T-helper 17 cell (primary cell): ENCODE data around the gene SSU72. TPM values are rescaled to one million over a fixed set of nuclear protein-coding genes. Genes with fewer than 3 reads are reported as not detected.
"Not testable (repeated sequence)": the region's sequence is repeated elsewhere in the genome, so short reads cannot be mapped to it uniquely, and the experiment has no call there.

Experiments used
- ATAC-seq: fragments of 150-1000 bp; cut with Tn5 transposase; 2 replicates; pipeline ENCODE4 v1.10.0; 2021; ENCODE audit warnings: mild to moderate bottlenecking, moderate library complexity
- DNase-seq, 3 donors: peaks; one replicate each; pipeline versions ENCODE4 v3.0.0 to v3.0.0-alpha.2; 2020 to 2021
- H3K9me3 ChIP-seq: one replicate; pipeline ENCODE4 v1.7.0; 2013; ENCODE audit warnings: low read length, mild to moderate bottlenecking; ENCODE audit not compliant: control insufficient read depth, poor library complexity, severe bottlenecking
- H3K27ac Mint-ChIP-seq: one replicate; pipeline ENCODE4 v1.8.0; 2022; ENCODE audit warnings: mild to moderate bottlenecking, moderate library complexity, mixed read lengths
- H3K27me3 Mint-ChIP-seq: one replicate; pipeline ENCODE4 v1.8.0; 2022; ENCODE audit warnings: mixed read lengths
- H3K36me3 Mint-ChIP-seq: one replicate; pipeline ENCODE4 v1.8.0; 2022; ENCODE audit warnings: low read depth, mixed read lengths
- H3K4me1 Mint-ChIP-seq: one replicate; pipeline ENCODE4 v1.8.0; 2022; ENCODE audit warnings: mild to moderate bottlenecking, mixed read lengths
- H3K4me3 Mint-ChIP-seq: one replicate; pipeline ENCODE4 v1.8.0; 2022; ENCODE audit warnings: mild to moderate bottlenecking, moderate library complexity, mixed read lengths
- total RNA-seq, 4 donors: library from RNA in 2 of 4; stranded (reverse) in 2 of 4; gene quantifications; one replicate each; pipeline ENCODE4 v1.2.3 and lab custom pipeline; 2022 to 2026

Gene SSU72
- total RNA-seq, 2 donors from 2014 or later, result 99.3 to 103 TPM

DNA sequence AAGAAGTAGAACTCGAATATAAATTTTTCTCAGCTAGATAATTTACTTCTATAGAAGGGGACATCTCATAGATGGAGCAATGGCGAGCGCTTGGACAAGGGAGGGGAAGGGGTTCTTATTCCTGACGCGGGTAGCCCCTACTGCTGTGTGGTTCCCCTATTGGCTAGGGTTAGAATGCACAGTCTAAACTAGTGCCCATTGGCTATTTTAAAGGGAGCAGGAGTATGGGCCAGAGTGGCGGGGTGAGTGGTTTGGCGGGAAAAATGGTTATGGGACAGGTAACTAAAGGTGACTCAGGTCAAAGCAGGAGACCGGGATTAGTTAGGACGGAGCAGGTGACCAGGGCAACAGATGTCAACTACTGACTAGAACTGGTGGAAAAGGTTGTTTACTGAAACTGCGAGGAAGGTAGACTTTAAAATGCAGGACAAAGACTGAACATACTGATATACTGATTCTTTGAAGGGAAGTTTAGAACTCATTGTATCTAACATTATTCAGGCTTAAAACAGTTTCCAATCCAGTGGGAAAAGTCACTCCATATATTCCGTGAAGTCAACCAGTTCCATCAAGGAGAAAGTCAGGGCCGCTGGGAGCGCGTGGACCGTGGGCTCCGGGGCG lies 63.6 kb downstream of the SSU72 start:
- H3K27me3 Mint-ChIP-seq, result no peaks in the 10 kb centered on the region
- H3K4me1 Mint-ChIP-seq, result peaks cover 9% of the 10 kb centered on the region
- peak overlapping the region; percentile 95 for H3K4me3 Mint-ChIP-seq
- H3K27ac Mint-ChIP-seq, result peak overlapping the region; percentile 95
- DNase-seq (no peak), ATAC-seq (no peak)
- H3K36me3 Mint-ChIP-seq, result peaks cover 3% of the 10 kb centered on the region
- no peaks in the 10 kb centered on the region for H3K9me3 ChIP-seq

DNA sequence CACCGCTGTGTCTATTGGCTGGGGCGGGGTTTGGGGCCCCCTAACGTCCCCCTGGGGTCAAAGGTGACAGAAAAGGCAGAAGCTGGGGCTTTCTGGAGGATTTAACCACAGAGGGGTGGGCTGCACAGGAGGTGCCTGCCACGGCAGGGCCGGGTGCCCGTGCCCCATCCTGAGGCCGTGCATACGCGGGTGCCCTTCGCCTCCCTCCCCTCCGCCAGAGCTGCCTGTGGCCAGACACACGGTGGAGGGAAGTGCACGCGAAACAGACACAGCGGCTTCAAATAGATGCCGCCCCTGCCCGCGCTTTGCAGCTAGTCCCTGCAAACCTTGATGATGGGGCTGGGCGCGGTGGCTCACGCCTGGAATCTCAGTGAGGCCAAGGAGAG lies 65.2 kb downstream of the SSU72 start:
- H3K4me1 Mint-ChIP-seq, result peaks cover 19% of the 10 kb centered on the region
- not testable (repeated sequence) for H3K9me3 ChIP-seq, ATAC-seq, H3K27me3 Mint-ChIP-seq, H3K4me3 Mint-ChIP-seq, DNase-seq, H3K36me3 Mint-ChIP-seq, H3K27ac Mint-ChIP-seq

DNA sequence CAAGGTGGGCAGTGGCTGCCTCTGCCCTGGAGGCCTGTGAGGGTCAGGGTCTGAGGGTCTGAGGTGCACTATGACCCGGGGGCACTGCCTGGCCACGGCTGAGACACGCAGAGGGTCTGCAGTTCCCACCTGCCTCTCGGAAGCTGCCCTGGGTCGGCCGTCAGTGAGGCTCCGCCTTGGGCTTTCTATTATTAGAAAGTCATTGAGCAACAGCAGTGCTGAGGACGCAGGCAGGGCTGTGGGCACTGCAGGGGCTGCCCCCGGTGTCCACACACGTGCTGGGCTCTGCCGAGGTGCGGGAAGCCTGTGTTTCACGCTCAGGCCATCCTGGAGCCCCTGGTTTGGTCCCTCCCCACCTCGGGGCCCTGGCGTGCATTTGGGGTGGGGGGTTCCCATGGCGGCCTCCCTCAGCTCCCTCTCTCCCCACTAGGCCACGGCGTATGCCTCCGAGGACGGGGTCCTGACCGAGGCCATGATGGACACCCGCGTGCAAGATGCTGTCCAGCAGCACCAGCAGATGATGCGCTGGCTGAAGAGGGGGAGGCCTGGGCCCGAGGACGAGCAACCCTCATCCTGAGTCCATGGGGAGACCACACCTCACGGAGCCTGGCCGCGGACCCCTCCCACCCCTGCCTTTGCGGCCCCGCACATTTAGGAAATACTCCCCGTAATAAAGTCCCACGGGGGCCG lies 65.7 kb downstream of the SSU72 start:
- peaks cover 19% of the 10 kb centered on the region for H3K4me1 Mint-ChIP-seq
- H3K27me3 Mint-ChIP-seq, H3K27ac Mint-ChIP-seq, H3K4me3 Mint-ChIP-seq, DNase-seq, ATAC-seq, H3K36me3 Mint-ChIP-seq, H3K9me3 ChIP-seq: not testable (repeated sequence)

DNA sequence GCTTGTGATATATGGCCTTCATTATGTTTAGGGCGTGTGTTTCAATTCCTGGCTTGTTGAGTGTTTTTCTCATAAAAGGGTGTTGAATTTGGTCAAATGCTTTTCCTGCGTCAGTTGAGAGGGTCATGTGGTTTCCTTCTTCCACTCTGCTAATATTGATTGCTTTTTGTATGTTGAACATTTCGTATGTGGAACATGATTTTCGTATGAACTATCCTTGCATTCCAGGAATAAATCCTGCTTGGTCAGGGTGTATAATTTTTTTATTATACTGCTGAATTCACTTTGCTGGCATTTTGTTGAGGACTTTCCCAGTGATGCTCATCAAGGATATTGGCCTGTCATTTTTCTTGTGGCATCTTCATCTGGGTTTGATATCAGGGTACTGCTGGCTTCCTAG lies 67.4 kb downstream of the SSU72 start:
- H3K9me3 ChIP-seq, result no peaks in the 10 kb centered on the region
- H3K27ac Mint-ChIP-seq, result peak overlapping the region; percentile 37
- H3K4me1 Mint-ChIP-seq, result peaks cover 17% of the 10 kb centered on the region
- peaks cover 3% of the 10 kb centered on the region for H3K36me3 Mint-ChIP-seq
- no peak for DNase-seq
- H3K27me3 Mint-ChIP-seq, result no peaks in the 10 kb centered on the region
- no peak overlapping the region for H3K4me3 Mint-ChIP-seq
- no peak for ATAC-seq

DNA sequence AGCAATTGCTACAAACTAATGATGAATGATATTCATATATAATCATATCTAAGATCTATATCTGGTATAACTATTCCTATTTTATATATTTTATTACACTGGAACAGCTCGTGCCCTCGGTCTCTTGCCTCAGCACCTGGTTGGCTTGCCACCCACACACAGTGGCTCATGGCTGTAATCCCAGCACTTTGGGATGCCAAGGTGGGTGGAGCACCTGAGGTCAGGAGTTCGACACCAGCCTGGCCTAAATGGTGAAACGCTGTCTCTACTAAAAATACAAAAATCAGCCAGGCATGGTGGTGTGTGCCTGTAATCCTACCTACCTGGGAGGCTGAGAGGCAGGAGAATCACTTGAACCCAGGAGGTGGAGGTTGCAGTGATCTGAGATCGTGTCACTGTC lies 68.9 kb downstream of the SSU72 start:
- not testable (repeated sequence) for H3K36me3 Mint-ChIP-seq, DNase-seq, H3K27me3 Mint-ChIP-seq, ATAC-seq, H3K9me3 ChIP-seq
- peak overlapping the region; percentile 43 for H3K4me3 Mint-ChIP-seq
- H3K4me1 Mint-ChIP-seq, result peaks cover 12% of the 10 kb centered on the region
- peak overlapping the region; percentile 97 for H3K27ac Mint-ChIP-seq

DNA sequence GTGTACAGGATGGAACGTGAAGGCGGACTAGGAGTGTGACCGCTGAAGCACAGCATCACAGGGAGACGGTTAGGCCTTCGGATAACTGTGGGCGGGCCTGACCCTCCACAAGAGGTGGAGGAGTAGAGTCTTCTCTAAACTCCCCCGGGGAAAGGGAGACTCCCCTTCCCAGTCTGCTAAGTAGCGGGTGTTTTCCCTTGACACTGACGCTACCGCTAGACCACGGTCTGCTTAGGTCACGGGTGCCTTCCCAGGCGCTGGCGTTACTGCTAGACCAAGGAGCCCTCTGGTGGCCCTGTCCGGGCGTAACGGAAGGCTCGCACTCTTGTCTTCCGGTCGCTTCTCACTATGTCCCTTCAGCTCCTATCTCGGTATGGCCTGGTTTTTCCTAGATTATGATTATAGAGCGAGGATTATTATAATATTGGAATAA lies 69.3 kb downstream of the SSU72 start:
- DNase-seq (peak in 1 of 3 donors; percentile 23), ATAC-seq (peak; percentile 78)
- peaks cover 11% of the 10 kb centered on the region for H3K4me1 Mint-ChIP-seq
- not testable (repeated sequence) for H3K27me3 Mint-ChIP-seq, H3K9me3 ChIP-seq, H3K36me3 Mint-ChIP-seq
- H3K27ac Mint-ChIP-seq, result peak overlapping the region; percentile 97
- peak overlapping the region; percentile 94 for H3K4me3 Mint-ChIP-seq

DNA sequence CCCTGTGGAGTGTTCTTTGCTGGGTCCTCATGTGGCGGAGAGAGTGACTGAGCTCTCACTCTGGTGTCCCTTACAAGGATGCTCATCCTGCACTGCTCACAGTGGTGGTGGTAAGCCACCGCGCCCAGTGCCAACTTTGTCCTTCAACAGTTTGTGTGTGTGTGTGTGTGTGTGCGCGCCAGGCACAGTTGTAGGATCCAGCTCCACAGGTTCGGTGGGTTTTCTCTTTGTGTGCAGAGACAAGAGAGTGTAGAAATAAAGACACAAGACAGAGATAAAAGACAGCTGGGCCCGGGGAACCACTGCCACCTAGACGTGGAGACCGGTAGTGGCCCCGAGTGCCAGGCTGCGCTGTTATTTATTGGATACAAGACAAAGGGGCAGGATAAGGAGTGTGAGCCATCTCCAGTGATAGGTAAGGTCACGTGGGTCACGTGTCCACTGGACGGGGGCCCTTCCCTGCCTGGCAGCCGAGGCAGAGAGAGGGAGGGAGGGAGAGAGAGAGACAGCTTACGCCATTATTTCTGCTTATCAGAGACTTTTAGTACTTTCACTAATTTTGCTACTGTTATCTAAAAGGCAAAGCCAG lies 69.8 kb downstream of the SSU72 start:
- H3K9me3 ChIP-seq, H3K36me3 Mint-ChIP-seq, H3K27me3 Mint-ChIP-seq: not testable (repeated sequence)
- H3K4me3 Mint-ChIP-seq, result peak overlapping the region; percentile 94
- peaks cover 11% of the 10 kb centered on the region for H3K4me1 Mint-ChIP-seq
- ATAC-seq (peak; percentile 69), DNase-seq (peak; percentile 49 to 63 (median 62))
- peak overlapping the region; percentile 97 for H3K27ac Mint-ChIP-seq

DNA sequence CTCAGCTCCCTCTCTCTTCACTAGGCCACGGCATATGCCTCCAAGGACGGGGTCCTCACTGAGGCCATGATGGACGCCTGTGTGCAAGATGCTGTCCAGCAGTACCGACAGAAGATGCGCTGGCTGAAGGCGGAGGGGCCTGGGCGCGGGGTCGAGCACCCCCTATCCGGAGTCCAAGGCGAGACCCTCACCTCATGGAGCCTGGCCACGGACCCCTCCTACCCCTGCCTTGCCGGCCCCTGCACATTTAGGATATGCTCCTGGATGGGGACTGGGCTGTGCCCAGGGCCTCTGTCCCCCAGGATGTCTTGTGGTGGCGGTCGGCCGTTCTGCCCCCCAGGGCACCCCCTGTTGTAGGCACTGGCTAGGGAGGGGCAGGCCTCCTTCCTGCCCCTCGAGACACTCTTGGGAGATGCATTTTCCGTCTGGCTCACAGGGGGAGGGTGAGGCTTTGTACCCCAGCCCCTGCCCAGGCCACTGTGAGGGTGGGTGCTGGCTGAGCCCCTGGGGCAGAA lies 79.1 kb downstream of the SSU72 start:
- not testable (repeated sequence) for DNase-seq, H3K4me1 Mint-ChIP-seq, H3K27ac Mint-ChIP-seq, H3K36me3 Mint-ChIP-seq, H3K9me3 ChIP-seq, H3K27me3 Mint-ChIP-seq, H3K4me3 Mint-ChIP-seq
- peak; percentile 11 for ATAC-seq

DNA sequence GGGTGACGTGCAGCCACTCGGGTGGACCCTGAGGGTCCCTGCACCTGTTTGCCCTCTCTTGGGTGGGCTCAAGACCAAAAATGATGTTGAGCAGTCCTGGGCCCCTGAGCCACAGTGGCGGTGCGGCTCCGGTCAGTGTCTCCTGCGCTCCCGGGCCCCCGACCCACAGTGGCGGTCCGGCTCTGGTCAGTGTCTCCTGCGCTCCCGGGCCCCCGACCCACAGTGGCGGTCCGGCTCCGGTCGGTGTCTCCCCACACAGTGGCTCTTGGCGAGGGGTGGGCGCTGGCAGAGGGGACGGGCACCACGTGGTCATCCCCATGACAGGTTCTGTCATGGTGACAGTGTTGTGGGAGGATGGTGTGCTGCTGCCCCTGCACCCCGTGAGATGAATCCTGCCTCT lies 80.4 kb downstream of the SSU72 start:
- not testable (repeated sequence) for DNase-seq, H3K27me3 Mint-ChIP-seq, ATAC-seq, H3K4me1 Mint-ChIP-seq, H3K4me3 Mint-ChIP-seq, H3K36me3 Mint-ChIP-seq, H3K27ac Mint-ChIP-seq, H3K9me3 ChIP-seq

Other genes with a start within 250 kb of the SSU72 start
- gene TAS1R3, start 243.6 kb downstream of the SSU72 start, total RNA-seq, result under 1 TPM; 0.72 to 0.96 TPM
- 10 to 100 TPM; 41.0 to 45.8 TPM for gene DVL1, start 225.4 kb downstream of the SSU72 start, total RNA-seq
- 1 to 10 TPM in 1 of 2 donors, under 1 TPM in 1; 0.42 to 1.0 TPM for gene MXRA8, start 216.3 kb downstream of the SSU72 start, total RNA-seq
- gene AURKAIP1, start 199.7 kb downstream of the SSU72 start, total RNA-seq, result 10 to 100 TPM; 58.3 to 62.6 TPM
- 100 to 1,000 TPM; 231 to 252 TPM for gene CCNL2, start 175.5 kb downstream of the SSU72 start, total RNA-seq
- gene MRPL20, start 167.6 kb downstream of the SSU72 start, total RNA-seq, result 10 to 100 TPM; 88.0 to 92.1 TPM
- gene ANKRD65, start 153.6 kb downstream of the SSU72 start, total RNA-seq, result not detected
- gene VWA1, start 139.2 kb downstream of the SSU72 start, total RNA-seq, result not detected
- gene ATAD3C, start 125.2 kb downstream of the SSU72 start, total RNA-seq, result 1 to 10 TPM in 1 of 2 donors, under 1 TPM in 1; 0.13 to 2.9 TPM
- 10 to 100 TPM; 41.7 to 45.1 TPM for gene ATAD3B, start 103.1 kb downstream of the SSU72 start, total RNA-seq
- 10 to 100 TPM; 20.3 to 23.3 TPM for gene ATAD3A, start 62.7 kb downstream of the SSU72 start, total RNA-seq
- gene TMEM240, start 34.2 kb downstream of the SSU72 start, total RNA-seq, result under 1 TPM in 1 of 2 donors, not detected in 1; 0.44 TPM
- 1 to 10 TPM; 3.3 to 3.4 TPM for gene FNDC10, start 25.3 kb upstream of the SSU72 start, total RNA-seq
- 10 to 100 TPM; 42.0 to 50.0 TPM for gene MIB2, start 40.6 kb upstream of the SSU72 start, total RNA-seq
- 1 to 10 TPM; 3.9 to 4.2 TPM for gene MMP23B, start 57.3 kb upstream of the SSU72 start, total RNA-seq
- 10 to 100 TPM; 43.9 to 49.8 TPM for gene CDK11B, start 84.1 kb upstream of the SSU72 start, total RNA-seq
- 10 to 100 TPM; 67.5 to 87.3 TPM for gene SLC35E2B, start 117.9 kb upstream of the SSU72 start, total RNA-seq
- gene CDK11A, start 149.5 kb upstream of the SSU72 start, total RNA-seq, result 100 to 1,000 TPM; 218 to 232 TPM
- 10 to 100 TPM; 54.8 to 61.5 TPM for gene NADK, start 203.6 kb upstream of the SSU72 start, total RNA-seq